ENCODE data around the gene TRPV6.

- TF ChIP-seq SIN3A (IDR thresholded peaks at IDR 0.05; ENCODE audit: borderline replicate concordance, insufficient read depth, low read length) (no peak), TAF1 (IDR thresholded peaks at IDR 0.05; ENCODE audit: borderline replicate concordance, insufficient read depth, low read length) (no peak)
Measured at GRCh38 chr7:142859411-142859810, 26.1 kb downstream of the TRPV6 start.

Data from PFSK-1 (cell line).